GM19238 (cell line): ENCODE measurements around the gene ZNF33A.
"Not testable (repeated sequence)": the region's sequence is repeated elsewhere in the genome, so short reads cannot be mapped to it uniquely, and the experiment has no call there.

Experiments
- DNase-seq: peaks from one replicate; pipeline ENCODE4 v3.0.0; 2011; ENCODE audit warnings: low spot score; ENCODE audit not compliant: insufficient read length

ZNF33A gene

GRCh38 chr10:38045129-38045528, 34.7 kb downstream of the ZNF33A start:
- no peak for DNase-seq

GRCh38 chr10:38047666-38048065, 37.2 kb downstream of the ZNF33A start:
- no peak for DNase-seq

DNA sequence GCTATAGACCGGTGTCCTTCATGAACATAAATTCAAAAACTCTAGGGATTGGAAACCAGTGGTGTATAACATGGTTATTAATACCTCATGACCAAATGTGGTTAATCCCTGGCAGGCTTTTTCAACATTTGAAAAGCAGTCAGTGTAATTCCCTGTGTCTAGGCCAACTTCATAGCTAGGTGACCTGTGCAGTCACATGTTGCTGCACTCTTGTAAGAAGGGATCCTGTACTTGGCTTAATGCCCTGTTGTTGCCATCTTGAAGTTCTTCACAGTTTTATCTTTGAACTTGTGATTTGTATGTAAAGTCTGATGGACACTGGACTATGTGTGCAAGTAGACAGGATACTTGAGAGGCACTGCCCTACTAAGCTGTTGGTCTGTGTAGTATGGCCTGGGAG, 39.7 kb downstream of the ZNF33A start:
- DNase-seq: no peak

DNA sequence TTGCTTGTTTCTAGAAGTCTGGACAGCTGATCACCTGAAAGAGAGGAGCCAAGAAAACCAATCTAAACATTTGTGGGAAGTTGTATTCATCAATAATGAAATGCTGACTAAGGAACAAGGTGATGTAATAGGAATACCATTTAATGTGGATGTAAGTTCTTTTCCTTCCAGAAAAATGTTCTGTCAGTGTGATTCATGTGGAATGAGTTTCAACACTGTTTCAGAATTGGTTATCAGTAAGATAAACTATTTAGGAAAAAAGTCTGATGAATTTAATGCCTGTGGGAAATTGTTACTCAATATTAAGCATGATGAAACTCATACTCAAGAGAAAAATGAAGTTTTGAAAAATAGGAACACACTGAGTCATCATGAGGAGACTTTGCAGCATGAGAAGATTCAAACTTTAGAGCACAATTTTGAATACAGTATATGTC, 43.9 kb downstream of the ZNF33A start:
- DNase-seq: no peak

GRCh38 chr10:38055274-38055894, 44.9 kb downstream of the ZNF33A start:
- DNase-seq: not testable (repeated sequence)

DNA sequence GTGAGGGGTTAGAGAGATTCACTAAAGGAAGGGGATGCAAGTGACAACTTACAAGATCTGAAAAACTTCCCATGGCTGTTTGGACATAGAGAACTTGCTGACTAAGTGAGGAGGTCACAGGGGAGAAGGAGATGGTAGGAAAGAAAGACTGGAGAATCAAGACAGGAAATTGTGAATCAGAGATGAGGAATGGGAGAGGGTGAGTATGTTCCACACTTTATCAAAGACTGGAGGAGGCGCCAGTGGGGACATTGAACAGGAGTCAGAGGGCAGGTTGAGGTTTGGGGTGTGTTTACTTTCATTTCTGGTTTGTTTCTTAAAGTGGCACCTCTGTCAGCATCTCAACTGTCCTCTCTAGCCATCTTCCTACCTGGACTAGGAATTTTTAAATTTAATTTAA, 59.2 kb downstream of the ZNF33A start:
- DNase-seq: not testable (repeated sequence)

DNA sequence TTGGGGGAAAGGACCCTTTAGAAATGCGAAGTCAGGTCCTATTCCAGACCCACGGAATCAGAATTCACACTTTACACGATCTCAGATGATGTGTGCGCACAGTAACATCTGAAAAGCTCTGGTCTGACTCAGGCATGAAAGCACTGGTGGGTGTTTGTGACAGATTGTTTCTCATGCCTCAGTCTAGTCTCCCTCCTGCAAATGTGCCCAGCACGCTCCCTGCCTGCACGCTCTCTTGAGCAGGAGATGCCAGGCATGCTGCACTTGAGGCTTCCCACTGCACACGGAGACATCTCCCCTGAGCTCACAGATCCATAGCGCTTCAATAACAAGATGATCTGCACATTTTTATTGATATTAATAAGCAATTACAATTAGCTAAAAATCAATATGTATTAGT, 60.0 kb downstream of the ZNF33A start:
- no peak for DNase-seq

GRCh38 chr10:38072552-38072951, 62.1 kb downstream of the ZNF33A start:
- no peak for DNase-seq

DNA sequence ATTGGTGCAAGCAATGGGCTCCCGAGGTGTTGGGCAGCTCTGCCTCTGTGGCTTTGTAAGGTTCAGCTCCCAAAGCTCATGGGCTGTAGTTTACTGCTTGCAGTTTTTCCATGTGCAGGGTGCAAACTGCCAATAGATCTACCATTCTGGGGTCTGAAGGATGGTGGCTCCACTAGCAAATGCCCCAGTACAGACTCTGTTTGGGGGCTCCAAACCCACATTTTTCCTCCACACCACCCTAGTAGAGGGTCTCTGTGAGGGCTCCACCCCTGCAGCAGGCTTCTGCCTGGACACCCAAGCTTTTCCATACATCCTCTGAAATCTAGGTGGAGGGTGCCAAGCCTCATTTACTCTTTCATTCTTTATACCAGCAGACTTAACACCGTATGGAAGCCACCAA, 66.2 kb downstream of the ZNF33A start:
- no peak for DNase-seq

DNA sequence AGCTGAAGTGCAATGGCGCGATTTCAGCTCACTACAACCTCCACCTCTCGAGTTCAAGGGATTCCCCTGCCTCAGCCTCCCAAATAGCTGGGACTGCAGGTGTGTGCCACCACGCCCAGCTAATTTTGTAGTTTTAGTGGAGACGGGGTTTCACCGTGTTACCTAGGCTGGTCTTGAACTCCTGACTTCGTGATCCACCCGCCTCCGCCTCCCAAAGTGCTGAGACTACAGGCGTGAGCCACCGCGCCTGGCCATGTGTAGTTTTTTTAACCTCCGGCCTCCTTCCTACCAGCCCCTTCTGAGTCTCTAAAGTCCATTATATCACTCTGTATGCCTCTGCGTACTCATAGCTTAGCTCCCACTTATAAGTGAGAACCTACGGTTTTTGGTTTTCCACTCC, 82.8 kb downstream of the ZNF33A start:
- not testable (repeated sequence) for DNase-seq

DNA sequence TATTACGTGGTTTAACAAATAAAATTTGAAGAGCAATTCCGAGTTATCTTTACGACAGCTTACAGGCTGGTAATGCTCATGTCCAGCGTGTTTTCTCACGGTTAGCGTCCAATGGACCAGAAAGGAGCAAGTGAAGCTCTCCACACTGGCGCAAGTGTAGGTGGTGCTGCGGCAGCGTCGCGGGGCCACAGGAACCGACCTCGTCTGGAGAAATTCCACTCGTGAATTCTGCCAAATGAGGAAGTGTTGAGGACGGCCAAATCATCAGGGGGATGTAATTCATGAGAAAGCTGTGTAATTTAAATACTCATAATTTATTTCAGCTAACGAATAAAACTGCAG, 83.3 kb downstream of the ZNF33A start:
- DNase-seq: no peak

- DNase-seq: peak; percentile 62
These were observed 83.9 kb downstream of the ZNF33A start, which contains the start of gene ZNF37A for GRCh38 chr10:38094158-38094926. Gene ZNF37A, plus strand, starts transcription at chr10:38094337. Its CDS starts 2,281 bp downstream, at chr10:38096618.

GRCh38 chr10:38094927-38095574, 84.6 kb downstream of the ZNF33A start:
- DNase-seq: no peak

- no peak for DNase-seq
These were observed 92.4 kb downstream of the ZNF33A start for GRCh38 chr10:38102880-38103279.

- no peak for DNase-seq
These were observed 93.3 kb downstream of the ZNF33A start for GRCh38 chr10:38103756-38104155.

DNA sequence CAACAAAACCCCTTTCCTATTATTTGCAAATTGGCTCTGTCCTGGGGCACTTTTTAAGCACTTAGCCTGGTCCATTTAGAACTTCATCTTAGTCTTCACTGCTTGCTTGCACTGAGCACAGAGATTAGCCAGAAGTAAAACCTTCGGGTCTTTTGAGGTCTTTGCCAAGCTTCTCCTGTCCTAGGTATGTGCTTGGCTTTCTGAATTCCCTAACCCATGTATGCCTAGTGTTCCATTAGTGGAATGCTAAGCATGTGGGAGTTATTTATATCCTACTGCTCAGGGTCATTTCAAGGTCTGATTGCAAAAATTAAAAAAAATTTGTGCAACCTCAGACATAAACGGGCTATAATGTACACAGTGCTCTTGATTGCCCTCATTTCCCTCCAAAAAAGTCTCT, 101.7 kb downstream of the ZNF33A start:
- no peak for DNase-seq
